PC-3 (cell line): Measurements from ENCODE around the gene IRF1.

ENCODE experiments used
- CTCF ChIP-seq: fragments of 300-600 bp; sonication (generic); conservative IDR thresholded peaks from 2 replicates; pipeline ENCODE4 v1.5.1; 2017; ENCODE audit warnings: antibody characterized with exemption, low read depth, mild to moderate bottlenecking, low read length
- EZH2 ChIP-seq: fragments of 300-600 bp; sonication (generic); IDR thresholded peaks from one replicate; pipeline ENCODE4 v1.6.1; 2017; ENCODE audit warnings: antibody characterized with exemption, mild to moderate bottlenecking, low read length; ENCODE audit not compliant: unreplicated experiment
- EZH2phosphoT487 ChIP-seq: fragments of 300-600 bp; sonication (generic); IDR thresholded peaks from 2 replicates; pipeline ENCODE4 v1.6.1; 2018; ENCODE audit warnings: mild to moderate bottlenecking, antibody characterized with exemption, low read length, borderline replicate concordance

GRCh38 chr5:132493821-132494220, 3.2 kb upstream of the IRF1 start:
- TF ChIP-seq CTCF, result no peak
- TF ChIP-seq EZH2, result no peak
- TF ChIP-seq EZH2phosphoT487, result no peak
